HEK293 (cell line): Measurements from ENCODE around the gene ZNF8.

Experiments
- BCL11A ChIP-seq: fragments of 450-650 bp; formaldehyde crosslinking; IDR thresholded peaks from 2 replicates; pipeline ENCODE4 v1.5.1; 2016; ENCODE audit warnings: low read depth, missing biosample characterization, missing genetic modification characterization
- GLIS1 ChIP-seq: fragments of 450-650 bp; formaldehyde crosslinking; IDR thresholded peaks from 2 replicates; pipeline ENCODE4 v1.5.1; 2016; ENCODE audit warnings: missing biosample characterization, missing genetic modification characterization
- HOXD13 ChIP-seq: sonication (generic); formaldehyde crosslinking; IDR thresholded peaks from 2 replicates; pipeline ENCODE4 v1.8.0; 2022; ENCODE audit warnings: missing genetic modification reagents, borderline replicate concordance
- KLF7 ChIP-seq: fragments of 450-650 bp; formaldehyde crosslinking; IDR thresholded peaks from 2 replicates; pipeline ENCODE4 v1.5.1; 2016; ENCODE audit warnings: missing biosample characterization, missing genetic modification characterization, borderline replicate concordance
- MZF1 ChIP-seq: fragments of 450-650 bp; formaldehyde crosslinking; IDR thresholded peaks from 2 replicates; pipeline ENCODE4 v1.5.1; 2017; ENCODE audit warnings: missing biosample characterization, missing genetic modification characterization, borderline replicate concordance
- OSR2 ChIP-seq: fragments of 450-650 bp; formaldehyde crosslinking; IDR thresholded peaks from 2 replicates; pipeline ENCODE4 v1.5.1; 2016; ENCODE audit warnings: missing biosample characterization, missing genetic modification characterization
- SETDB1 ChIP-seq: IDR thresholded peaks from one replicate; pipeline ENCODE4 v1.6.1; 2017; ENCODE audit warnings: mild to moderate bottlenecking, low read length, moderate library complexity, mixed read lengths; ENCODE audit not compliant: insufficient read length
- TCF7L2 ChIP-seq: IDR thresholded peaks from 2 replicates; pipeline ENCODE4 v1.6.1; 2011; ENCODE audit warnings: low read depth, mild to moderate bottlenecking, inconsistent platforms, low read length, moderate library complexity, borderline replicate concordance
- TRIM28 ChIP-seq: IDR thresholded peaks from 2 replicates; pipeline ENCODE4 v1.6.1; 2011; ENCODE audit warnings: low read length, control low read depth, borderline replicate concordance
- YY1 ChIP-seq: fragments of 450-650 bp; formaldehyde crosslinking; IDR thresholded peaks from 2 replicates; pipeline ENCODE4 v1.5.1; 2018; ENCODE audit warnings: missing biosample characterization, missing genetic modification characterization
- ZEB2 ChIP-seq: fragments of 450-650 bp; formaldehyde crosslinking; IDR thresholded peaks from 2 replicates; pipeline ENCODE4 v1.5.1; 2016; ENCODE audit warnings: missing biosample characterization, missing genetic modification characterization
- ZIC2 ChIP-seq: fragments of 450-650 bp; formaldehyde crosslinking; IDR thresholded peaks from 2 replicates; pipeline ENCODE4 v1.5.1; 2016; ENCODE audit warnings: missing biosample characterization, missing genetic modification characterization
- ZNF114 ChIP-seq: fragments of 450-650 bp; formaldehyde crosslinking; IDR thresholded peaks from 2 replicates; pipeline ENCODE4 v1.5.0; 2017; ENCODE audit warnings: missing biosample characterization, missing genetic modification characterization
- ZNF157 ChIP-seq: fragments of 450-650 bp; formaldehyde crosslinking; IDR thresholded peaks from 2 replicates; pipeline ENCODE4 v1.5.1; 2016; ENCODE audit warnings: missing biosample characterization, missing genetic modification characterization
- ZNF175 ChIP-seq: fragments of 450-650 bp; formaldehyde crosslinking; IDR thresholded peaks from 2 replicates; pipeline ENCODE4 v1.5.1; 2016; ENCODE audit warnings: missing biosample characterization, missing genetic modification characterization
- ZNF23 ChIP-seq: fragments of 450-650 bp; formaldehyde crosslinking; IDR thresholded peaks from 2 replicates; pipeline ENCODE4 v1.5.1; 2016; ENCODE audit warnings: missing biosample characterization, missing genetic modification characterization, borderline replicate concordance
- ZNF24 ChIP-seq: fragments of 450-650 bp; formaldehyde crosslinking; IDR thresholded peaks from 2 replicates; pipeline ENCODE4 v1.5.1; 2016; ENCODE audit warnings: missing biosample characterization, missing genetic modification characterization
- ZNF266 ChIP-seq: fragments of 450-650 bp; formaldehyde crosslinking; IDR thresholded peaks from 2 replicates; pipeline ENCODE4 v1.5.1; 2016; ENCODE audit warnings: missing biosample characterization, missing genetic modification characterization, low read depth
- ZNF311 ChIP-seq: fragments of 450-650 bp; formaldehyde crosslinking; IDR thresholded peaks from 2 replicates; pipeline ENCODE4 v1.5.1; 2017; ENCODE audit warnings: missing biosample characterization, missing genetic modification characterization, borderline replicate concordance
- ZNF350 ChIP-seq: fragments of 450-650 bp; formaldehyde crosslinking; IDR thresholded peaks from 2 replicates; pipeline ENCODE4 v1.5.0; 2017; ENCODE audit warnings: missing biosample characterization, mild to moderate bottlenecking, missing genetic modification characterization
- ZNF354C ChIP-seq: fragments of 450-650 bp; formaldehyde crosslinking; IDR thresholded peaks from 2 replicates; pipeline ENCODE4 v1.5.1; 2016; ENCODE audit warnings: missing biosample characterization, missing genetic modification characterization, low read depth, borderline replicate concordance
- ZNF404 ChIP-seq: fragments of 450-650 bp; formaldehyde crosslinking; IDR thresholded peaks from 2 replicates; pipeline ENCODE4 v1.5.1; 2017; ENCODE audit warnings: missing biosample characterization, missing genetic modification characterization
- ZNF423 ChIP-seq: fragments of 450-650 bp; formaldehyde crosslinking; IDR thresholded peaks from 2 replicates; pipeline ENCODE4 v1.5.1; 2016; ENCODE audit warnings: missing biosample characterization, missing genetic modification characterization
- ZNF48 ChIP-seq: fragments of 450-650 bp; formaldehyde crosslinking; IDR thresholded peaks from 2 replicates; pipeline ENCODE4 v1.5.1; 2016; ENCODE audit warnings: missing biosample characterization, missing genetic modification characterization
- ZNF596 ChIP-seq: fragments of 450-650 bp; IDR thresholded peaks from 2 replicates; pipeline ENCODE4 v1.5.0; 2018; ENCODE audit warnings: missing biosample characterization, mild to moderate bottlenecking, missing genetic modification characterization, moderate library complexity
- ZNF677 ChIP-seq: fragments of 450-650 bp; IDR thresholded peaks from 2 replicates; pipeline ENCODE4 v1.5.0; 2018; ENCODE audit warnings: missing biosample characterization, mild to moderate bottlenecking, missing genetic modification characterization, moderate library complexity
- ZNF692 ChIP-seq: fragments of 450-650 bp; formaldehyde crosslinking; IDR thresholded peaks from 2 replicates; pipeline ENCODE4 v1.5.1; 2016; ENCODE audit warnings: missing biosample characterization, missing genetic modification characterization
- ZNF791 ChIP-seq: fragments of 450-650 bp; formaldehyde crosslinking; IDR thresholded peaks from 2 replicates; pipeline ENCODE4 v1.5.1; 2016; ENCODE audit warnings: missing biosample characterization, missing genetic modification characterization
- ZSCAN16 ChIP-seq: fragments of 450-650 bp; formaldehyde crosslinking; IDR thresholded peaks from 2 replicates; pipeline ENCODE4 v1.5.1; 2016; ENCODE audit warnings: missing biosample characterization, missing genetic modification characterization
- TF ChIP-seq, protein P1 (sequence below): fragments of 450-650 bp; formaldehyde crosslinking; IDR thresholded peaks from 2 replicates; pipeline ENCODE4 v1.5.0; 2017; ENCODE audit warnings: missing biosample characterization, missing genetic modification characterization, borderline replicate concordance
- TF ChIP-seq, protein P2 (sequence below): fragments of 450-650 bp; formaldehyde crosslinking; IDR thresholded peaks from 2 replicates; pipeline ENCODE4 v1.5.1; 2016; ENCODE audit warnings: missing biosample characterization, missing genetic modification characterization
- TF ChIP-seq, protein P3 (sequence below): fragments of 450-650 bp; formaldehyde crosslinking; IDR thresholded peaks from 2 replicates; pipeline ENCODE4 v1.5.1; 2016; ENCODE audit warnings: missing biosample characterization, missing genetic modification characterization
- TF ChIP-seq, protein P4 (sequence below): fragments of 450-650 bp; formaldehyde crosslinking; IDR thresholded peaks from 2 replicates; pipeline ENCODE4 v1.5.1; 2016; ENCODE audit warnings: missing biosample characterization, missing genetic modification characterization

The ZNF8 gene

DNA sequence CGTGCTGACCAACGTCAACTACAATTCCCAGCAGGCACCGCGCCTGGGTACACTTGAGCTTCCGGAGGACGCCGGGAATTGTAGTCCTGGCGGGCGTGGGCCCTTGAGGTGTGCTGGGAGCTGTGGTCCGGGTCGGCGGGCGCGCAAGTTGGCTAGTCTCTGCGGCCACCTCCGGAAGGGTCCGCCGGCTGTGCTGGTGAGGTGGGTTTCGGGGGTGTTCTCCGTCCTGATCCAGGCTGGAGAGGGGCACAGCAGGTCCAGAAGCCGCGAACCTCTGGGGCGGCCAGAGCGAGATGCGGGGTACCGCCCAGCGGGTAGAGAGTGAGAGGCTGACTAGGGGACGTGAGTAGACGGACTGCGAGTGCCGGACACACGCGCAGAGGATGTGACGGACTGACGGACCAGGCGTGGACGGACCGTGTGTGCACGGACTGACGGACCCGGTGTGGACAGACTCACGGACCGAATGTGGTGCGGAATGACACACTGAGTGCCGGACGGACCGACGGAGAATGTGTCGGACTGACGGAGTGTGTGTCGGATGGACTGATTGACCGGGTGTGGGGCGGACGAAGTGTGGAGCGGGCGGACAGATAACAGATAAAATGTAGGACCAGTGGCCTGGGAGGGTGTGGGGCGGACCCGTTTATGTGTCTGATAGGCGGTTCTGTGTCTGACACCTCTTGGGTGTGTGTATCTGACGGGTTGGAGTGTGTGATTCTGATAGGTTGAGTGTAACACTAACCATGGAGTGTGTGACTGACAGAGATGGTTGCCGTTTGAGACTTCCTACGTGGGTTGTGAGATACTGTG is 48.4 kb downstream of the ZNF8 start, which contains the start of gene ZSCAN22 (continued):
- peak; percentile 93 for TF ChIP-seq ZNF692
- TF ChIP-seq ZNF175: no peak
- TF ChIP-seq KLF7 (tag by site-specific recombination): peak; percentile 92; the same call in 1 of the 2 replicates
- peak; percentile 78; the same call in 1 of the 2 replicates for TF ChIP-seq YY1
- no peak for TF ChIP-seq ZNF266 (tag by site-specific recombination)
- no peak for TF ChIP-seq ZNF404 (tag by site-specific recombination)
- TF ChIP-seq, protein P1, sequence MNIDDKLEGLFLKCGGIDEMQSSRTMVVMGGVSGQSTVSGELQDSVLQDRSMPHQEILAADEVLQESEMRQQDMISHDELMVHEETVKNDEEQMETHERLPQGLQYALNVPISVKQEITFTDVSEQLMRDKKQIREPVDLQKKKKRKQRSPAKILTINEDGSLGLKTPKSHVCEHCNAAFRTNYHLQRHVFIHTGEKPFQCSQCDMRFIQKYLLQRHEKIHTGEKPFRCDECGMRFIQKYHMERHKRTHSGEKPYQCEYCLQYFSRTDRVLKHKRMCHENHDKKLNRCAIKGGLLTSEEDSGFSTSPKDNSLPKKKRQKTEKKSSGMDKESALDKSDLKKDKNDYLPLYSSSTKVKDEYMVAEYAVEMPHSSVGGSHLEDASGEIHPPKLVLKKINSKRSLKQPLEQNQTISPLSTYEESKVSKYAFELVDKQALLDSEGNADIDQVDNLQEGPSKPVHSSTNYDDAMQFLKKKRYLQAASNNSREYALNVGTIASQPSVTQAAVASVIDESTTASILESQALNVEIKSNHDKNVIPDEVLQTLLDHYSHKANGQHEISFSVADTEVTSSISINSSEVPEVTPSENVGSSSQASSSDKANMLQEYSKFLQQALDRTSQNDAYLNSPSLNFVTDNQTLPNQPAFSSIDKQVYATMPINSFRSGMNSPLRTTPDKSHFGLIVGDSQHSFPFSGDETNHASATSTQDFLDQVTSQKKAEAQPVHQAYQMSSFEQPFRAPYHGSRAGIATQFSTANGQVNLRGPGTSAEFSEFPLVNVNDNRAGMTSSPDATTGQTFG (tag by site-specific recombination): no peak
- TF ChIP-seq BCL11A (tag by site-specific recombination): 0 out of 2 replicates have a peak, but pooled peaks have one; percentile 43
- TF ChIP-seq, protein P2, sequence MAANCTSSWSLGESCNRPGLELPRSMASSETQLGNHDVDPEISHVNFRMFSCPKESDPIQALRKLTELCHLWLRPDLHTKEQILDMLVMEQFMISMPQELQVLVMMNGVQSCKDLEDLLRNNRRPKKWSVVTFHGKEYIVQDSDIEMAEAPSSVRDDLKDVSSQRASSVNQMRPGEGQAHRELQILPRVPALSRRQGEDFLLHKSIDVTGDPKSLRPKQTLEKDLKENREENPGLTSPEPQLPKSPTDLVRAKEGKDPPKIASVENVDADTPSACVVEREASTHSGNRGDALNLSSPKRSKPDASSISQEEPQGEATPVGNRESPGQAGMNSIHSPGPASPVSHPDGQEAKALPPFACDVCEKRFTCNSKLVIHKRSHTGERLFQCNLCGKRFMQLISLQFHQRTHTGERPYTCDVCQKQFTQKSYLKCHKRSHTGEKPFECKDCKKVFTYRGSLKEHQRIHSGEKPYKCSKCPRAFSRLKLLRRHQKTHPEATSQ: peak; percentile 90; the same call in 1 of the 2 replicates
- TF ChIP-seq TCF7L2: no peak
- no peak for TF ChIP-seq ZNF114 (tag by site-specific recombination)
- TF ChIP-seq ZNF48 (tag by site-specific recombination): no peak
- TF ChIP-seq ZNF157 (tag by site-specific recombination): no peak
- no peak for TF ChIP-seq ZNF311 (tag by site-specific recombination)
- TF ChIP-seq, protein P3, sequence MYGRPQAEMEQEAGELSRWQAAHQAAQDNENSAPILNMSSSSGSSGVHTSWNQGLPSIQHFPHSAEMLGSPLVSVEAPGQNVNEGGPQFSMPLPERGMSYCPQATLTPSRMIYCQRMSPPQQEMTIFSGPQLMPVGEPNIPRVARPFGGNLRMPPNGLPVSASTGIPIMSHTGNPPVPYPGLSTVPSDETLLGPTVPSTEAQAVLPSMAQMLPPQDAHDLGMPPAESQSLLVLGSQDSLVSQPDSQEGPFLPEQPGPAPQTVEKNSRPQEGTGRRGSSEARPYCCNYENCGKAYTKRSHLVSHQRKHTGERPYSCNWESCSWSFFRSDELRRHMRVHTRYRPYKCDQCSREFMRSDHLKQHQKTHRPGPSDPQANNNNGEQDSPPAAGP (tag by site-specific recombination): peak; percentile 61
- TF ChIP-seq ZNF24 (tag by site-specific recombination): peak; percentile 88
- peak; percentile 82; the same call in 1 of the 2 replicates for TF ChIP-seq HOXD13
- TF ChIP-seq ZIC2: 0 out of 2 replicates have a peak, but pooled peaks have one; percentile 43
- TF ChIP-seq GLIS1 (tag by site-specific recombination): no peak; the same call in 1 of the 2 replicates
- peak; percentile 72; the same call in 1 of the 2 replicates for TF ChIP-seq ZSCAN16 (tag by site-specific recombination)
- no peak for TF ChIP-seq ZNF423 (tag by site-specific recombination)
- TF ChIP-seq, protein P4, sequence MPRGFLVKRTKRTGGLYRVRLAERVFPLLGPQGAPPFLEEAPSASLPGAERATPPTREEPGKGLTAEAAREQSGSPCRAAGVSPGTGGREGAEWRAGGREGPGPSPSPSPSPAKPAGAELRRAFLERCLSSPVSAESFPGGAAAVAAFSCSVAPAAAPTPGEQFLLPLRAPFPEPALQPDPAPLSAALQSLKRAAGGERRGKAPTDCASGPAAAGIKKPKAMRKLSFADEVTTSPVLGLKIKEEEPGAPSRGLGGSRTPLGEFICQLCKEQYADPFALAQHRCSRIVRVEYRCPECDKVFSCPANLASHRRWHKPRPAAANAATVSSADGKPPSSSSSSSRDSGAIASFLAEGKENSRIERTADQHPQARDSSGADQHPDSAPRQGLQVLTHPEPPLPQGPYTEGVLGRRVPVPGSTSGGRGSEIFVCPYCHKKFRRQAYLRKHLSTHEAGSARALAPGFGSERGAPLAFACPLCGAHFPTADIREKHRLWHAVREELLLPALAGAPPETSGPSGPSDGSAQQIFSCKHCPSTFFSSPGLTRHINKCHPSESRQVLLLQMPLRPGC: peak; percentile 63
- no peak for TF ChIP-seq ZNF791
- no peak for TF ChIP-seq ZNF354C
- TF ChIP-seq OSR2 (tag by site-specific recombination): no peak
- no peak for TF ChIP-seq ZNF677 (tag by site-specific recombination)
- TF ChIP-seq ZEB2 (tag by site-specific recombination): peak; percentile 79
- peak; percentile 77 for TF ChIP-seq MZF1 (tag by site-specific recombination)
- peak; percentile 92; the same call in 1 of the 2 replicates for TF ChIP-seq TRIM28
- no peak for TF ChIP-seq SETDB1
- no peak for TF ChIP-seq ZNF350 (tag by site-specific recombination)
- no peak for TF ChIP-seq ZNF596 (tag by site-specific recombination)
- 0 out of 2 replicates have a peak, but pooled peaks have one; percentile 48 for TF ChIP-seq ZNF23
